ENCODE measurements around the gene AP3B2. TPM values are rescaled to one million over a fixed set of nuclear protein-coding genes. Genes with fewer than 3 reads are reported as not detected.

AP3B2 gene
- polyA plus RNA-seq, 1 donor (not counting 4 experiments of a cell fraction or from before 2014, with no cell fraction given), result 0.25 TPM

DNA sequence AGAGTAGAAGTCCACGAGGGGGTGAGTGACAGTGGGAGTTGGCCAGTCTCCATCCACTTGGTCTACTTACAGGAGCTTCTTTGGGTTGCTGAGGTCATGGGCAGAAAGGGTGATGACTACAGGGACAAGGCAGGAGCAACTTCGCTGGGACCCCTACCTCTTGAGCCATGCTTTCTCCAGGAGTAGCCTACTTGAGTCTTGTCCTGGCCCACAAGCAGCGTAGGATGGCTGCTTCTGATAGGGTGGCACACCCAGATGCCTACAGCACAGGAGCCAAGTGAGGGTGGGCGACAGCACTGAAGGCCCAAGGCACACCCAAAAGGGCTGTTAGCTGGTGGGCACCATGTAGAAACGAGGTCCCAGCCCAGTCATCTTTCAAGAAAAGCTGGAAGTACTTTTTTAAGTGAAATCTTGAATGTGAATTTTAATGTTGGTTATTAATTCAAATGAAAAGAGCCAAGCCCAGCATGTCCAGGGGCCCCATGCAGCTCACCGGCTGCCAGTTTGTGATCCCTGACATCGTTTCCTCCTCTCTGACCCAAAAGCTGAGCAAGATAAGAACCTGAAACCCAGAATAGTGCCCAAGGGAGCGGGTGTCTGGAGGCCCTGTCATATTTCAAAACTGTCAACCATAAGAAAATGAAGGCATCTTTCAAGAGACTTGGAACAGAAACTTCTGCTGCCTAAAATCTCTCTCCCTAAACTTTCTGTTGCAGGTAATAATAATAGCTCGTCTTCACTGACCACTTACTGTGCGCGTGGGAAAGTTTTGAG lies 60.3 kb downstream of the AP3B2 start:
- TF ChIP-seq EZH2 (IDR thresholded peaks at IDR 0.05; ENCODE audit: low read length) (no peak), CTCF (optimal IDR thresholded peaks at IDR 0.05 in 1 of 3, IDR thresholded peaks at IDR 0.05 in 1 of 3, conservative IDR thresholded peaks at IDR 0.05 in 1 of 3; ENCODE audit: extremely low read depth in 1 of 3, insufficient read depth in 2 of 3, low read length in 3 of 3) (no peak)
- dilution Hi-C loops (cut with MboI; ENCODE audit: extremely low pct_ligation_motif_present, low sequenced_read_pairs), result no loop called here
- Histone ChIP-seq H3K27ac (ENCODE audit: control insufficient read depth, insufficient read depth, low read length) (no peak overlapping the region), H4K20me1 (ENCODE audit: control insufficient read depth, extremely low read depth, insufficient read depth, low read length) (peaks cover 3% of the 10 kb centered on the region), H3K4me2 (ENCODE audit: control insufficient read depth, extremely low read depth, insufficient read depth, low read depth, low read length) (no peak overlapping the region), H2AFZ (ENCODE audit: control insufficient read depth, low read length) (no peak overlapping the region), H3K9ac (ENCODE audit: control insufficient read depth, extremely low read depth, insufficient read depth, low read length) (no peak overlapping the region), H3K9me1 (ENCODE audit: control insufficient read depth, extremely low read depth, insufficient read depth, low read length) (no peaks in the 10 kb centered on the region), H3K27me3 (ENCODE audit: control insufficient read depth, extremely low read depth, insufficient read depth, low read length) (peaks cover 49% of the 10 kb centered on the region), H3K4me1 (ENCODE audit: control insufficient read depth, extremely low read depth, insufficient read depth, low read length) (peaks cover 2% of the 10 kb centered on the region), H3K4me3 (ENCODE audit: control insufficient read depth in 2 of 3, extremely low read depth in 1 of 3, insufficient read depth in 2 of 3, low read depth in 1 of 3, low read length in 3 of 3) (no peak overlapping the region), H3K79me2 (ENCODE audit: control insufficient read depth, insufficient read depth, low read length) (no peaks in the 10 kb centered on the region), H3K36me3 (ENCODE audit: control insufficient read depth in 2 of 2, extremely low read depth in 1 of 2, insufficient read depth in 2 of 2, low read length in 2 of 2) (no peaks in the 10 kb centered on the region), H3K9me3 (ENCODE audit: control insufficient read depth, low read depth, low read length) (no peaks in the 10 kb centered on the region)
- FAIRE-seq (no peak), DNase-seq (ENCODE audit: low read depth, low spot score) (no peak)

- DNase-seq (ENCODE audit: low read depth, low spot score) (no peak), FAIRE-seq (no peak)
- Histone ChIP-seq H3K79me2 (ENCODE audit: control insufficient read depth, insufficient read depth, low read length) (no peaks in the 10 kb centered on the region), H3K4me2 (ENCODE audit: control insufficient read depth, extremely low read depth, insufficient read depth, low read depth, low read length) (peak overlapping the region; percentile 51), H3K9ac (ENCODE audit: control insufficient read depth, extremely low read depth, insufficient read depth, low read length) (no peak overlapping the region), H3K36me3 (ENCODE audit: control insufficient read depth in 2 of 2, extremely low read depth in 1 of 2, insufficient read depth in 2 of 2, low read length in 2 of 2) (no peaks in the 10 kb centered on the region), H3K4me1 (ENCODE audit: control insufficient read depth, extremely low read depth, insufficient read depth, low read length) (peaks cover 2% of the 10 kb centered on the region), H3K27ac (ENCODE audit: control insufficient read depth, insufficient read depth, low read length) (no peak overlapping the region), H4K20me1 (ENCODE audit: control insufficient read depth, extremely low read depth, insufficient read depth, low read length) (peaks cover 3% of the 10 kb centered on the region), H2AFZ (ENCODE audit: control insufficient read depth, low read length) (no peak overlapping the region), H3K9me3 (ENCODE audit: control insufficient read depth, low read depth, low read length) (no peaks in the 10 kb centered on the region), H3K27me3 (ENCODE audit: control insufficient read depth, extremely low read depth, insufficient read depth, low read length) (peaks cover 54% of the 10 kb centered on the region), H3K9me1 (ENCODE audit: control insufficient read depth, extremely low read depth, insufficient read depth, low read length) (no peaks in the 10 kb centered on the region), H3K4me3 (ENCODE audit: control insufficient read depth in 2 of 3, extremely low read depth in 1 of 3, insufficient read depth in 2 of 3, low read depth in 1 of 3, low read length in 3 of 3) (no peak overlapping the region)
- TF ChIP-seq CTCF (optimal IDR thresholded peaks at IDR 0.05 in 1 of 3, IDR thresholded peaks at IDR 0.05 in 1 of 3, conservative IDR thresholded peaks at IDR 0.05 in 1 of 3; ENCODE audit: extremely low read depth in 1 of 3, insufficient read depth in 2 of 3, low read length in 3 of 3) (no peak), EZH2 (IDR thresholded peaks at IDR 0.05; ENCODE audit: low read length) (peak; percentile 88)
- dilution Hi-C loops (cut with MboI; ENCODE audit: extremely low pct_ligation_motif_present, low sequenced_read_pairs), result no loop called here
Observed at GRCh38 chr15:82648257-82649103, 61.2 kb downstream of the AP3B2 start.
